CD14-positive monocyte (primary cell): ENCODE measurements around the gene DDX42. TPM values are rescaled to one million over a fixed set of nuclear protein-coding genes. Genes with fewer than 3 reads are reported as not detected.
A peak's percentile ranks its signal among the peaks of the same experiment; 100 is the strongest.

Experiments
- DNase-seq, 3 donors: peaks; one replicate each; pipeline ENCODE4 v3.0.0-alpha.2; 2011 to 2022
- H2AFZ ChIP-seq: 2 replicates; pipeline ENCODE4 v1.6.0; 2012; ENCODE audit warnings: mild to moderate bottlenecking, low read depth, low read length, inconsistent platforms; ENCODE audit not compliant: insufficient read depth, poor library complexity, severe bottlenecking
- H3K27ac ChIP-seq, 2 donors: 1 replicate in 1 of 2; 2 replicates in 1 of 2; pipeline ENCODE4 v1.5.1; 2012 to 2013; ENCODE audit warnings: low read length in 2 of 2, control low read depth in 1 of 2, inconsistent platforms in 1 of 2, low read depth in 1 of 2, mild to moderate bottlenecking in 1 of 2
- H3K27me3 ChIP-seq, 2 donors: one replicate each; pipeline versions ENCODE4 v1.6.0 to v1.6.1; 2011 to 2013; ENCODE audit warnings: low read length in 2 of 2; ENCODE audit not compliant: control insufficient read depth in 2 of 2, insufficient read depth in 2 of 2
- H3K36me3 ChIP-seq, 2 donors: replicated peaks in 1 of 2; 1 replicate in 1 of 2; 2 replicates in 1 of 2; pipeline versions ENCODE4 v1.5.1 to v1.6.1; 2012 to 2013; ENCODE audit warnings: low read length in 2 of 2, control low read depth in 1 of 2, inconsistent platforms in 1 of 2, mild to moderate bottlenecking in 1 of 2; ENCODE audit not compliant: insufficient read depth in 2 of 2, control insufficient read depth in 1 of 2
- H3K4me1 ChIP-seq, 2 donors: 1 replicate in 1 of 2; 2 replicates in 1 of 2; pipeline versions ENCODE4 v1.5.1 to v1.6.1; 2012 to 2013; ENCODE audit warnings: low read length in 2 of 2, control low read depth in 1 of 2, inconsistent platforms in 1 of 2, mild to moderate bottlenecking in 1 of 2, moderate library complexity in 1 of 2; ENCODE audit not compliant: insufficient read depth in 2 of 2, control insufficient read depth in 1 of 2
- H3K4me2 ChIP-seq: replicated peaks from 2 replicates; pipeline ENCODE3; 2012; ENCODE audit warnings: low read length, moderate library complexity, mild to moderate bottlenecking; ENCODE audit not compliant: poor library complexity, severe bottlenecking; ENCODE audit errors: extremely low read depth
- H3K4me3 ChIP-seq, 3 experiments: fragments of 200-600 bp in 1 of 3; sonication (generic) in 1 of 3; replicated peaks in 1 of 3; 1 replicate in 2 of 3; 2 replicates in 1 of 3; pipeline ENCODE4 v1.5.1; 2011 to 2013; ENCODE audit warnings: low read length in 3 of 3, mild to moderate bottlenecking in 3 of 3, control low read depth in 2 of 3, low read depth in 2 of 3, inconsistent platforms in 1 of 3, moderate library complexity in 1 of 3
- H3K79me2 ChIP-seq: 2 replicates; pipeline ENCODE4 v1.6.0; 2012; ENCODE audit warnings: mild to moderate bottlenecking, control low read depth, inconsistent platforms, low read length, moderate library complexity; ENCODE audit not compliant: insufficient read depth
- H3K9ac ChIP-seq: 2 replicates; pipeline ENCODE4 v1.6.0; 2017; ENCODE audit warnings: low read length, mild to moderate bottlenecking; ENCODE audit not compliant: insufficient read depth, poor library complexity, severe bottlenecking
- H3K9me3 ChIP-seq, 2 donors: replicated peaks in 1 of 2; 1 replicate in 1 of 2; 2 replicates in 1 of 2; pipeline versions ENCODE4 v1.5.1 to v1.6.1; 2012 to 2013; ENCODE audit warnings: low read length in 2 of 2, control low read depth in 1 of 2; ENCODE audit not compliant: control insufficient read depth in 1 of 2, insufficient read depth in 1 of 2
- H4K20me1 ChIP-seq: 2 replicates; pipeline ENCODE4 v1.6.0; 2012; ENCODE audit warnings: mild to moderate bottlenecking, low read length, control low read depth, moderate library complexity; ENCODE audit not compliant: insufficient read depth
- H3K27ac Mint-ChIP-seq, 7 donors: one replicate each; pipeline ENCODE4 v1.8.0; 2020; ENCODE audit warnings: mild to moderate bottlenecking in 7 of 7, mixed read lengths in 7 of 7, moderate library complexity in 6 of 7, inconsistent platforms in 2 of 7
- H3K27me3 Mint-ChIP-seq, 3 donors: one replicate each; pipeline ENCODE4 v1.8.0; 2021 to 2022; ENCODE audit warnings: low read depth in 3 of 3, mild to moderate bottlenecking in 3 of 3, mixed read lengths in 3 of 3, moderate library complexity in 3 of 3, inconsistent platforms in 1 of 3
- H3K36me3 Mint-ChIP-seq, 2 donors: one replicate each; pipeline ENCODE4 v1.8.0; 2020; ENCODE audit warnings: mixed read lengths in 2 of 2, inconsistent platforms in 1 of 2, mild to moderate bottlenecking in 1 of 2
- H3K4me1 Mint-ChIP-seq: one replicate; pipeline ENCODE4 v1.8.0; 2020; ENCODE audit warnings: mild to moderate bottlenecking, mixed read lengths
- H3K4me3 Mint-ChIP-seq, 2 donors: one replicate each; pipeline ENCODE4 v1.8.0; 2020; ENCODE audit warnings: mild to moderate bottlenecking in 2 of 2, mixed read lengths in 2 of 2, moderate library complexity in 1 of 2
- H3K9me3 Mint-ChIP-seq, 7 donors: one replicate each; pipeline ENCODE4 v1.8.0; 2020 to 2022; ENCODE audit warnings: mixed read lengths in 7 of 7, mild to moderate bottlenecking in 6 of 7, moderate library complexity in 6 of 7, inconsistent platforms in 2 of 7
- CTCF ChIP-seq: fragments of 200-600 bp; IDR thresholded peaks from one replicate; pipeline ENCODE4 v1.8.0; 2022; ENCODE audit warnings: antibody characterized with exemption, mild to moderate bottlenecking
- WGBS: methylation state at CpG from one replicate; pipeline ENCODE4 v1.1.5; 2013; ENCODE audit warnings: missing lambda C conversion rate; ENCODE audit not compliant: insufficient coverage; 5-methylcytosine and 5-hydroxymethylcytosine counted together
- intact Hi-C, 2 donors: fragments of 100-400 bp; cut with micrococcal nuclease; formaldehyde crosslinking; loops; one replicate each; pipeline versions ENCODE4 v1.15.0 to v1.15.1; 2023
- polyA plus RNA-seq, 3 donors: library from polyadenylated mRNA; depleted of rRNA in 1 of 3; unstranded in 2 of 3; stranded (reverse) in 1 of 3; fragments of 300-500 nt in 2 of 3; fragments of >200 nt in 1 of 3; fragmentation: Illumina TruSeq in 2 of 3; gene quantifications; 1 replicate in 2 of 3; 2 replicates in 1 of 3; pipeline ENCODE4 v1.2.3, GENCODE V29; 2012 to 2021

DDX42 gene
- polyA plus RNA-seq, 3 donors, result 3.1 to 89.2 (median 5.3) TPM

GRCh38 chr17:63740464-63741142, 33.4 kb upstream of the DDX42 start:
- DNase-seq, result no peak

GRCh38 chr17:63741143-63741407, 32.9 kb upstream of the DDX42 start:
- intact Hi-C loops, result loop anchor here (5.0 kb wide), 2 partner anchors 36 to 44 kb away; no protein-coding TSS in a partner anchor
- Histone ChIP-seq H3K79me2 (peaks cover 43% of the 10 kb centered on the region), H4K20me1 (no peaks in the 10 kb centered on the region), H3K4me2 (peak overlapping the region; percentile 98), H3K9ac (peak overlapping the region; percentile 94), H3K27ac (peak overlapping the region; percentile 84 to 87), H3K9me3 (no peaks in the 10 kb centered on the region), H2AFZ (peak overlapping the region; percentile 96), H3K36me3 (peaks cover 3 to 17% of the 10 kb centered on the region in 2 donors), H3K27me3 (no peaks in the 10 kb centered on the region), H3K4me3 (peak overlapping the region; percentile 65 to 99 (median 98)), H3K4me1 (peaks cover 19 to 31% of the 10 kb centered on the region in 2 donors)
- Mint-ChIP-seq H3K27me3 (no peaks in the 10 kb centered on the region), H3K4me3 (peak overlapping the region; percentile 86 to 96), H3K4me1 (peaks cover 23% of the 10 kb centered on the region), H3K36me3 (peaks cover 9 to 20% of the 10 kb centered on the region in 2 donors), H3K27ac (peak overlapping the region; percentile 89 to 98 (median 95)), H3K9me3 (no peaks in the 10 kb centered on the region)
- WGBS, result 0% methylated on average over 14 of the region's 14 CpGs
- DNase-seq, result peak; percentile 20 to 30 (median 29)
- TF ChIP-seq CTCF, result no peak

More at GRCh38 chr17:63740464-63741142, 33.4 kb upstream of the DDX42 start:
- intact Hi-C loops, result loop anchor here (5.0 kb wide), 2 partner anchors 37 to 43 kb away; no protein-coding TSS in a partner anchor
- no peaks in the 10 kb centered on the region for H3K9me3 Mint-ChIP-seq
- Histone ChIP-seq H3K27me3 (no peaks in the 10 kb centered on the region), H3K27ac (peak overlapping the region; percentile 84 to 87), H3K4me1 (peaks cover 19 to 31% of the 10 kb centered on the region in 2 donors), H2AFZ (peak overlapping the region; percentile 96), H3K9ac (peak overlapping the region; percentile 94), H4K20me1 (peaks cover under 1% of the 10 kb centered on the region), H3K9me3 (no peaks in the 10 kb centered on the region), H3K79me2 (peaks cover 48% of the 10 kb centered on the region), H3K4me3 (peak overlapping the region; percentile 65 to 99 (median 98)), H3K36me3 (peaks cover 0 to 12% of the 10 kb centered on the region in 2 donors), H3K4me2 (peak overlapping the region; percentile 98)
- no peaks in the 10 kb centered on the region for H3K27me3 Mint-ChIP-seq
- WGBS, result no CpG with 5 or more reads among the region's 12 CpGs
- TF ChIP-seq CTCF, result no peak
- H3K27ac Mint-ChIP-seq, result peak overlapping the region; percentile 89 to 98 (median 95)
- peaks cover 23% of the 10 kb centered on the region for H3K4me1 Mint-ChIP-seq
- H3K36me3 Mint-ChIP-seq, result peaks cover 4 to 15% of the 10 kb centered on the region in 2 donors
- peak overlapping the region; percentile 86 to 96 for H3K4me3 Mint-ChIP-seq
